GM19452 (cell line): ENCODE measurements around the gene PPAT.
"Not testable (repeated sequence)": the region's sequence is repeated elsewhere in the genome, so short reads cannot be mapped to it uniquely, and the experiment has no call there.

ENCODE experiments used
- ATAC-seq: cut with Tn5 transposase; IDR thresholded peaks from one replicate; pipeline ENCODE4 v1.9.1; 2021; ENCODE audit not compliant: unreplicated experiment

PPAT gene

GRCh38 chr4:56387023-56388001 is 48.1 kb downstream of the PPAT start, which contains the start of gene AASDH:
AASDH (minus strand) TSS chr4:56387491; CDS start chr4:56384299, 3,192 bp downstream.
- peak; percentile 94 for ATAC-seq

GRCh38 chr4:56386091-56386490 is 49.3 kb downstream of the PPAT start:
- no peak for ATAC-seq

- ATAC-seq = no peak
These were observed 60.0 kb downstream of the PPAT start for GRCh38 chr4:56375458-56375857.

GRCh38 chr4:56374956-56375355 is 60.5 kb downstream of the PPAT start:
- ATAC-seq = no peak

- no peak for ATAC-seq
These were observed 62.6 kb downstream of the PPAT start for GRCh38 chr4:56372774-56373173.

- no peak for ATAC-seq
These were observed 63.8 kb downstream of the PPAT start for GRCh38 chr4:56371426-56372220.

- no peak for ATAC-seq
These were observed 65.0 kb downstream of the PPAT start for GRCh38 chr4:56370377-56370776.

- not testable (repeated sequence) for ATAC-seq
These were observed 72.4 kb downstream of the PPAT start for GRCh38 chr4:56362981-56363380.

- ATAC-seq = no peak
These were observed 75.3 kb downstream of the PPAT start for GRCh38 chr4:56360071-56360470.

- no peak for ATAC-seq
These were observed 78.8 kb downstream of the PPAT start for GRCh38 chr4:56356650-56357049.

GRCh38 chr4:56348576-56348975 is 86.8 kb downstream of the PPAT start:
- no peak for ATAC-seq

- no peak for ATAC-seq
These were observed 90.0 kb downstream of the PPAT start for GRCh38 chr4:56345458-56345857.
